ENCODE measurements around the gene ADGRA3.

The ADGRA3 gene, protein sequence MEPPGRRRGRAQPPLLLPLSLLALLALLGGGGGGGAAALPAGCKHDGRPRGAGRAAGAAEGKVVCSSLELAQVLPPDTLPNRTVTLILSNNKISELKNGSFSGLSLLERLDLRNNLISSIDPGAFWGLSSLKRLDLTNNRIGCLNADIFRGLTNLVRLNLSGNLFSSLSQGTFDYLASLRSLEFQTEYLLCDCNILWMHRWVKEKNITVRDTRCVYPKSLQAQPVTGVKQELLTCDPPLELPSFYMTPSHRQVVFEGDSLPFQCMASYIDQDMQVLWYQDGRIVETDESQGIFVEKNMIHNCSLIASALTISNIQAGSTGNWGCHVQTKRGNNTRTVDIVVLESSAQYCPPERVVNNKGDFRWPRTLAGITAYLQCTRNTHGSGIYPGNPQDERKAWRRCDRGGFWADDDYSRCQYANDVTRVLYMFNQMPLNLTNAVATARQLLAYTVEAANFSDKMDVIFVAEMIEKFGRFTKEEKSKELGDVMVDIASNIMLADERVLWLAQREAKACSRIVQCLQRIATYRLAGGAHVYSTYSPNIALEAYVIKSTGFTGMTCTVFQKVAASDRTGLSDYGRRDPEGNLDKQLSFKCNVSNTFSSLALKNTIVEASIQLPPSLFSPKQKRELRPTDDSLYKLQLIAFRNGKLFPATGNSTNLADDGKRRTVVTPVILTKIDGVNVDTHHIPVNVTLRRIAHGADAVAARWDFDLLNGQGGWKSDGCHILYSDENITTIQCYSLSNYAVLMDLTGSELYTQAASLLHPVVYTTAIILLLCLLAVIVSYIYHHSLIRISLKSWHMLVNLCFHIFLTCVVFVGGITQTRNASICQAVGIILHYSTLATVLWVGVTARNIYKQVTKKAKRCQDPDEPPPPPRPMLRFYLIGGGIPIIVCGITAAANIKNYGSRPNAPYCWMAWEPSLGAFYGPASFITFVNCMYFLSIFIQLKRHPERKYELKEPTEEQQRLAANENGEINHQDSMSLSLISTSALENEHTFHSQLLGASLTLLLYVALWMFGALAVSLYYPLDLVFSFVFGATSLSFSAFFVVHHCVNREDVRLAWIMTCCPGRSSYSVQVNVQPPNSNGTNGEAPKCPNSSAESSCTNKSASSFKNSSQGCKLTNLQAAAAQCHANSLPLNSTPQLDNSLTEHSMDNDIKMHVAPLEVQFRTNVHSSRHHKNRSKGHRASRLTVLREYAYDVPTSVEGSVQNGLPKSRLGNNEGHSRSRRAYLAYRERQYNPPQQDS (N-terminal part only)

DNA sequence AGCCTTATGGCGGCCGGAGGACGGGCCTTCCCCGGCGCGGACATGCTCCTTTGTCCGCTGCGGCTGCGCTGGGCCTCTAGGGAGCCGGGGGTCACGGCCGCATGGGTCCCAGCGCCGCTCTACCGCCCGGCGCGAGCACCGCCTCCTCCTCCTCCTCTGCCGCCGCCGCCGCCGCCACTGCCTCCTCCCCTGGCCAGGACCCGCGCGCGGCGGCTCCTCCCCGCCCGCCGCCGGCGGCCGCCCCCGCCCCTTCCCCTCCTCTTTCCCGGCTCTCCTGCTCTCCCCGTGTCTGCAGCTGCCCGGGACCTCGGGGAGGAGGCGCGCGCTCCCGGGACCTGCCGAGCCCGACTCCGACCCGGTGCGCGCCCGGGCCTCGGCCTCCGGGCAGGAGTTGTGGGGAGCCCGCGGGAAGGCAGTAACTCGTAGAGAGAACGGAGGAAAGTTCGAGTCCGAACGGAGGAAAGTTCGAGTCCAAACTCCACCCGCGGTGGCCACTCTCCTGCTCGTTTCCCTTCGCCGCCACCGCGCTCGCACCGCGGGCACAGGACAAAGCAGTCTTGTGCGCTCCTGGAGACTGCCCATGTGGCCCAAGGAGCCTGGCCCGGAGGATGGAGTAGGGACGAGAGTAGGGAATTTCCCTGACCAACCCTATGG lies at the start of gene ADGRA3:
Gene ADGRA3, minus strand, starts transcription at position 179 of the 654 bp plus-strand sequence. CDS start 282 bp downstream, outside the sequence.
- DNase-seq (ENCODE audit: low read depth in 2 of 2, low spot score in 1 of 2), result no peak

DNA sequence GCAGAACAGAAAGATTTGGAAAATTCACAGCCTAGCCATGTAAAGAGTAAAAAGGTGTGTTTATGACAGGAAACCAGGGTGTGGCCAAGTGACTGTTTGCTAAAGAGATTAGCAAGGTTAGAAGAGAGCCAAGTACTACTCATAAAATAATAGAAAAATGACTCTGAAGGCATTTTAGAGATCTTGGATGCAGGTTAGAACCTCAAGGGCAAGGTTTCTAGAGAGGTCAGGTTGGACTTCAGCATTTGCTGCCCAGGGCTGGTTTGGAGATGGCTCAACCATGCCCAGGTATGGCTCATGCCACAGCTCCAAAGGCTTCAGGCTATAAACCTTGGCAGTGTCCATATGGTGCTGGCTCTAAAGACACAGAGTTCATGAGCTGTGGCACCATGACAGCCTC lies 40.6 kb upstream of the ADGRA3 start:
- no peak for DNase-seq (ENCODE audit: low read depth in 2 of 2, low spot score in 1 of 2)

GRCh38 chr4:22554670-22555069 lies 38.8 kb upstream of the ADGRA3 start:
- DNase-seq (ENCODE audit: low read depth in 2 of 2, low spot score in 1 of 2), result no peak

- DNase-seq (ENCODE audit: low read depth in 2 of 2, low spot score in 1 of 2), result no peak
Observed at GRCh38 chr4:22553560-22553959, 37.7 kb upstream of the ADGRA3 start.

- DNase-seq (ENCODE audit: low read depth in 2 of 2, low spot score in 1 of 2), result no peak
Observed at GRCh38 chr4:22552812-22553211, 36.9 kb upstream of the ADGRA3 start.

DNA sequence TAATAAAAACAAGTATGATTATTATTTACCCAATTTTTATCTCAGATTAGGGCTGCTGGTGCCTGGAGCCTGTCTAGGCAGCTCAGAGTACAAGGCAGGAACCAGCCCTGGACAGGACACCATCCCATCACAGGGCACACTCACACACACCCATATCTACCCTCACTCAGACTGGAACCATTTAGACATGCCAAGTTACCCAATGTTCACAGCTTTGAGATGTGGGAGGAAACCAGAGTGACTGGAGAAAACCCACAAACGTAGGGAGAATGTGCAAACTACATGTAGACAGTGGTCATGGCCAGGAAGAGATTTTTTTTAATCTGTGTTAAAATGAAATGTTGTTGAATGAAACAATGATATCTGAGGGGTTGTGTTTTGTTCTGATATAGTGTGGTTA lies 35.7 kb upstream of the ADGRA3 start:
- no peak for DNase-seq (ENCODE audit: low read depth in 2 of 2, low spot score in 1 of 2)

DNA sequence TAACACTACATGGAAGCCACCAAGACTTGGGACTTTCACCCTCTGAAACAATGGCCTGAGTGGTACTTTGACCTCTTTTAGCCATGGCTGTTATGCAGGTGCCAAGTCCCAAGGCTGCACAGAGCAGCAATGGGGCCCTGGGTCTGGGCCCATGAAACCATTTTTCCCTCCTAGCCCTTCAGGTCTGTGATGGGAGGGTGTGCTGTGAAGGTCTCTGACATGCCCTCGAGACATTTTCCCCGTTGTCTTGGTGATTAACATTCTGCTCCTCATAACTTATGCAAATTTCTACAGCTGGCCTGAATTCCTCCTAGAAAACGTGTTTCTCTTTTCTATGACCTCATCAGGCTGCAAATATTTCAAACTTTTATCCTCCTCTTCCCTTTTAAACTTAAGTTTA lies 30.4 kb upstream of the ADGRA3 start:
- no peak for DNase-seq (ENCODE audit: low read depth in 2 of 2, low spot score in 1 of 2)

DNA sequence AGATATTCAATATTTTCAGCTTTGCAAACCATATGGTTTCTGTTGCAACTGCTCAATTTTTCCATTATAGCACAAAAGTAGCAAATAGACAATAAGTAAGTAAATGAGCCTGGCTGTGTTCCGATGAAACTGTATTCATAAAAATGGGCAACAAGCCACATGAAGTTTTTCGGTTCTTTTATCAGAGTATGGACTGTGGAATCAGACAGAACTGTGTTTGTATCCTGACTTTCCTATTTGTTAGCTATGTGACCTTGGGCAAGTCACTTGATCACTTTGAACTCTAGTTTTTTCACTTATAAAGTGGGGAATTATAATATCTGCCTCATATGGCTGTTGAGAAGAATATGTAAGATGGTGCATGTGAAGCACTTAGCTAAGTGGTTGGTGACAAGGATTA lies 23.4 kb upstream of the ADGRA3 start:
- no peak for DNase-seq (ENCODE audit: low read depth in 2 of 2, low spot score in 1 of 2)

GRCh38 chr4:22537864-22538263 lies 22.0 kb upstream of the ADGRA3 start:
- no peak for DNase-seq (ENCODE audit: low read depth in 2 of 2, low spot score in 1 of 2)

DNA sequence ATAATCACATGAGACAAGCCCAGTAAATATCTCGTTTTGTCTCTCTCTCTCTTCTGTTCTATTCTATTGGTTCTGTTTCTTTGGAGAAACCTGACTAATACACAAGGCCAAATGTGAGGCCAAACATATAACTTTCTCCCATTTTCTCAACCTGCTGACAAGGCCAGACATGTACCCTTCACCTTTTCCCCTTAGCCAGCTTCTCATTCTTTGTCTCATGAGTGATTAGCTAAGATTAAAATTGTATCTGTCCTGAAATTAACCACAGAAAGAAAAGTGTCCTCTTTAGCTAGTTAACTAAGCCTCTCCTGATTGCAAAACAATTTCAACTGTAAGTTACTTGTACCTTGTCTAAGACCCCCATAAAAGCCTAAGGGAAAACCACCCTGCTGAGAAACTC lies 18.5 kb upstream of the ADGRA3 start:
- DNase-seq (ENCODE audit: low read depth in 2 of 2, low spot score in 1 of 2), result no peak

DNA sequence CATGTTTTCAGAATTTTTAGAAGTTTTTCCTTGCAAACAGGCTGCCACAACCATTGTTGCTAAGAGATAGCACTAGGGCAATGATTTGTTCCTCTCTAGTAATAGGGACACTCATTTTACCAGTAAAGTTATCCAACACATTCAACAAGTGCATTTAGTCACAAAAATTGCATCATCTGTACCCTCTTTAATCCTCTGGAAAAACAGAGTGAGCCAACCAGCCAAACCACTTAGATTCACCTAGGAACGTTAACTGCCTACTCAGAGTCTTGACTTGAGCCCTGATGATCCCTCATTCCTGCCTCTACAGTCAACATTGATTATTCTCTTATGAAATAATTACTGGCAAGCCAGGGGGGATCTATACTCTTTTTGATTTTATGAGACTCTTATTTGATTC lies 17.0 kb upstream of the ADGRA3 start:
- no peak for DNase-seq (ENCODE audit: low read depth in 2 of 2, low spot score in 1 of 2)

DNA sequence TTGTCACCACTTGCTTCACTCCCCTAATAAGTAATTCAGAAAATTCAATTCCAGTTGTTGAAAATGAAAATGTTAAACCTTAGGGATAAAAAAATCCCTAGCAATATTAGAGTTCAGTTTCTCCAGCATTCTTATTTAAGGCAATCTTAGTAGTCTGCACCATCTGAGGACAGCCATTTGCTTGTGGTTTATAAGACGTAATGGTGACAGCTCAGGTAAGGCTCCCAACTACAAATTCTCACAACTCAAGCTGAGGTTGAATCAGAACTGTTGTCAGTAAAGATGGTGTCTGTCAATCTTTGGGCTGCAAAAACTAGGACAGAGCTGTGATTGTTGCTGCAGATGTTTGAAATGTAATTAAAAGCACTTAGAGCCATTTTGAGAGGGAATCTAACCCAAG lies 16.3 kb upstream of the ADGRA3 start:
- DNase-seq (ENCODE audit: low read depth in 2 of 2, low spot score in 1 of 2), result no peak

DNA sequence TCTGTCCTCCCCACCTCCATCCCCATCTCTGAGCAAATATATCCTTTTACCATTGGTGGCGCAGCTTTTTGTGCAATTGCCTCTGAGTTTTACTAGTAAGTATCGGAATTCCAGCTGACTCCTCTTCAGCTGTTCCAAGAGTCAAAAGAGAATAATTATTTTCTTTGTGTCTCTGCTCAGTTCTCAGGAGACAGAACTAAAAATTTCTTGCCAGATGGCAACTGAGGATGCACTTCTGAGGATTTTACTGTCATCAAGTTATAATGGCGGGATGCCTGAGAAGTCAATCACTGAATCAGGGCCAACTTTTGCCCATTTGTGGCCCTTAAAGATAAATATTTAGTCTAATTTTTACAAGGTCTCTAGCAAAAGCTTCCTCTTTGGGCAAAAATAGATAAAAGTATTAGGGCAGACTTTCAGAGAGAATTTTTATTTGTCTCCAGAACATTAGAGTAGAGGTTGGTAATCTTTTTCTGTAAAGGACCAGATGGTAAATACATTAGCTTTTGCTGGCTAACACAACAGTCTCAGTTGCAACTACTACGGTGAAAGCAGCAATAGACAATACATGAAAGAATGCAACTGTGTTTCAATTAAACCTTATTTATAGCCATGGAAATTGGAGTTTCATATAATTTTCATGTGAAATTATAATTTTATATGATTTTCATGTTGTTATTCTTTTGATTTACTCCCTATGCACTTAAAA lies 15.6 kb upstream of the ADGRA3 start:
- no peak for DNase-seq (ENCODE audit: low read depth in 2 of 2, low spot score in 1 of 2)

GRCh38 chr4:22524895-22525294 lies 9.0 kb upstream of the ADGRA3 start:
- no peak for DNase-seq (ENCODE audit: low read depth in 2 of 2, low spot score in 1 of 2)

- no peak for DNase-seq (ENCODE audit: low read depth in 2 of 2, low spot score in 1 of 2)
Observed at GRCh38 chr4:22522706-22523501, 7.0 kb upstream of the ADGRA3 start.

DNA sequence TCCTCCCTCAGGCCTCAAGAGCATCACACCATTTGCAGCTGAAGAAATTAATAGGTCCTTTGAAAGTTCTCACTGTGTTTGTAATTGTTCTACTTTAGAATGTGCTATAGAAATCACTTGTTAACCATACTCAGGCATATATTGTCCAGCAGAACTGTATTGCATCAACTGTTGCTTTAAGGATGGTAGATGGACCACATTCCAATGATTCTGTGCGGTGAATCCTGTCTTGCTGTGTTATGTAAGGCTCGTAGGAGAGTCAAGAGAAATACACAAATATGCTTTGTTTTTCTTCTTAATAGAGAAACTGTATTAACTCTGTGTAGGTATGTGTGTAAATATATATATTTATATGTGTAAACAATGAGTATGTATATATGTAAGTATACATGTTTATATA lies 6.3 kb upstream of the ADGRA3 start:
- no peak for DNase-seq (ENCODE audit: low read depth in 2 of 2, low spot score in 1 of 2)

GRCh38 chr4:22521240-22521639 lies 5.4 kb upstream of the ADGRA3 start:
- no peak for DNase-seq (ENCODE audit: low read depth in 2 of 2, low spot score in 1 of 2)

DNA sequence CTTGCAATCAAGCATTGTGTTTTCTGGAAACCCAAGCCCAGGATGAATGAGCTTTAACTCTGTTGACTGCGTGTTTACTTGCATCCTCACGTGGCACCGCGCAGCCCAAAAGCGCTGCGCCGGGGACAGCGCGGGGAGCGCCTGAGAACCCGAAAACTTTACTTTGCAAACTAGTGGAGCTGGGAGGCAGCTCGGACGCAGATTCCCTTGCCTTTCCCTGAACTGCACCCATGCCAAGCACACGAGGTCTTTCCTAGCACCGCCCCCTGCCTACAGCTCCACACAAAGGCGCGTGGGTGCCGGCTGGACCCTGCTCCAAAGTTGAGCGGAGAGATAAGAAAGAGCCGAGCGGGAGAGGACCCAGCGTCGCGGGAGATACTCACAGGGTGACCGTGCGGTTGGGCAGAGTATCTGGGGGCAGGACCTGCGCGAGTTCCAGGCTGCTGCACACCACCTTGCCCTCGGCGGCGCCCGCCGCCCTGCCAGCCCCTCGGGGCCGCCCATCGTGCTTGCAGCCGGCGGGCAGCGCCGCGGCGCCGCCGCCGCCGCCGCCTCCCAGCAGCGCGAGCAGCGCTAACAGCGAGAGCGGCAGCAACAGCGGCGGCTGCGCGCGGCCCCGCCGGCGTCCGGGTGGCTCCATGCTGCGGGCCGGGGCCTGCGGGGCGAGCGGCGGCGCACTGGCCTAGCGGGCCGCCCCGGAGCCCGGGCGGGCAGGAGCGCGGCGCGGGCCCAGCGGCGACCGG lies 550 bp downstream of the ADGRA3 start:
- no peak for DNase-seq (ENCODE audit: low read depth in 2 of 2, low spot score in 1 of 2)

DNA sequence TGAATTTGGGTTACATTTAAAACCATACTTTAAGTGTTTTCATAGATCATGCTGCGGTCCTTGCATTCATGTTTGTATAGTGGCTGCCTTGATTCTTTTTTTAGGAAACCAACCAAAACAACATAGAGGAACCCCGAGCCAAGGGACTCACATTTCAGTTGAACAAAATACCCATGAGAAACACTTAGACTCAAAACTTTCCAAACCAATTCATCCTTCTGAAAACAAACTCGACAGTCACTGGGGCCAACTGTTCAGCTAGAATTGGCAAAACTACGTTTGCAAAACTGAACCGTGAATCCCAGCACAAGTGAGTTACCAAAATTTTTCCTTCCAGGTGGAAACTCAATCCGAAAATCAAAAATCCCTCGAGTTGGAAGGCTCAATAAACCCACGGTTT lies 1.4 kb downstream of the ADGRA3 start:
- no peak for DNase-seq (ENCODE audit: low read depth in 2 of 2, low spot score in 1 of 2)
